Endodermal cell (in vitro differentiated cells): ENCODE results near the gene RTP3. TPM values are rescaled to one million over a fixed set of nuclear protein-coding genes. Genes with fewer than 3 reads are reported as not detected.

Experiments used
- DNase-seq: peaks from one replicate; pipeline ENCODE4 v3.0.0-alpha.2; 2017
- H3K27ac ChIP-seq: 2 replicates; pipeline ENCODE4 v1.5.1; 2013; ENCODE audit warnings: mild to moderate bottlenecking, low read depth, low read length, moderate library complexity
- H3K27me3 ChIP-seq: 2 replicates; pipeline ENCODE4 v1.6.1; 2013; ENCODE audit warnings: mild to moderate bottlenecking, low read length, moderate library complexity; ENCODE audit not compliant: insufficient read depth, control insufficient read depth, poor library complexity, severe bottlenecking
- H3K36me3 ChIP-seq: 2 replicates; pipeline ENCODE4 v1.7.0; 2013; ENCODE audit warnings: mild to moderate bottlenecking, low read length, moderate library complexity; ENCODE audit not compliant: control insufficient read depth, insufficient read depth
- H3K4me1 ChIP-seq: one replicate; pipeline ENCODE4 v1.7.0; 2013; ENCODE audit warnings: low read length; ENCODE audit not compliant: control insufficient read depth, insufficient read depth
- H3K4me3 ChIP-seq: 2 replicates; pipeline ENCODE4 v1.5.1; 2013; ENCODE audit warnings: mild to moderate bottlenecking, low read length, moderate library complexity
- H3K9ac ChIP-seq: 2 replicates; pipeline ENCODE4 v1.6.1; 2013; ENCODE audit warnings: mild to moderate bottlenecking, low read length, moderate library complexity; ENCODE audit not compliant: poor library complexity, severe bottlenecking; ENCODE audit errors: extremely low read depth
- H3K9me3 ChIP-seq: 2 replicates; pipeline ENCODE4 v1.6.1; 2013; ENCODE audit warnings: mild to moderate bottlenecking, low read length, moderate library complexity; ENCODE audit not compliant: control insufficient read depth
- H3K27ac Mint-ChIP-seq: 2 replicates; pipeline ENCODE4 v1.8.0; 2020; ENCODE audit warnings: mixed read lengths
- H3K27me3 Mint-ChIP-seq: 2 replicates; pipeline ENCODE4 v1.8.0; 2021; ENCODE audit warnings: mild to moderate bottlenecking, mixed read lengths; ENCODE audit not compliant: insufficient read depth
- H3K36me3 Mint-ChIP-seq: 2 replicates; pipeline ENCODE4 v1.8.0; 2020; ENCODE audit warnings: low read depth, mixed read lengths
- H3K4me1 Mint-ChIP-seq: 2 replicates; pipeline ENCODE4 v1.8.0; 2020; ENCODE audit warnings: mixed read lengths
- H3K4me3 Mint-ChIP-seq: 2 replicates; pipeline ENCODE4 v1.8.0; 2020; ENCODE audit warnings: mild to moderate bottlenecking, moderate library complexity, mixed read lengths
- H3K9me3 Mint-ChIP-seq: 2 replicates; pipeline ENCODE4 v1.8.0; 2020; ENCODE audit warnings: mild to moderate bottlenecking, mixed read lengths
- WGBS, 2 experiments: methylation state at CpG; one replicate each; pipeline versions ENCODE4 v1.1.5 to v1.1.7; 2013; ENCODE audit warnings: missing lambda C conversion rate in 2 of 2, mixed read lengths in 1 of 2; ENCODE audit not compliant: insufficient coverage in 1 of 2, insufficient read length in 1 of 2; 5-methylcytosine and 5-hydroxymethylcytosine counted together
- total RNA-seq, 2 donors: library from RNA; stranded (reverse); fragmentation: NEBNext Ultra II Directional in 1 of 2; extraction: Animal tissue kit (Norgen Biotek cat#: 25700) in 1 of 2; gene quantifications; 2 replicates in 1 of 2; 3 replicates in 1 of 2; pipeline ENCODE4 v1.2.1, GENCODE V29; 2021
- TF ChIP-seq, protein P1 (sequence below): fragments of 200-600 bp; sonication (generic); conservative IDR thresholded peaks from 2 replicates; pipeline ENCODE4 v1.5.0; 2021; ENCODE audit warnings: antibody characterized with exemption, mild to moderate bottlenecking

RTP3 gene
- total RNA-seq, 2 donors from 2014 or later = not detected

DNA sequence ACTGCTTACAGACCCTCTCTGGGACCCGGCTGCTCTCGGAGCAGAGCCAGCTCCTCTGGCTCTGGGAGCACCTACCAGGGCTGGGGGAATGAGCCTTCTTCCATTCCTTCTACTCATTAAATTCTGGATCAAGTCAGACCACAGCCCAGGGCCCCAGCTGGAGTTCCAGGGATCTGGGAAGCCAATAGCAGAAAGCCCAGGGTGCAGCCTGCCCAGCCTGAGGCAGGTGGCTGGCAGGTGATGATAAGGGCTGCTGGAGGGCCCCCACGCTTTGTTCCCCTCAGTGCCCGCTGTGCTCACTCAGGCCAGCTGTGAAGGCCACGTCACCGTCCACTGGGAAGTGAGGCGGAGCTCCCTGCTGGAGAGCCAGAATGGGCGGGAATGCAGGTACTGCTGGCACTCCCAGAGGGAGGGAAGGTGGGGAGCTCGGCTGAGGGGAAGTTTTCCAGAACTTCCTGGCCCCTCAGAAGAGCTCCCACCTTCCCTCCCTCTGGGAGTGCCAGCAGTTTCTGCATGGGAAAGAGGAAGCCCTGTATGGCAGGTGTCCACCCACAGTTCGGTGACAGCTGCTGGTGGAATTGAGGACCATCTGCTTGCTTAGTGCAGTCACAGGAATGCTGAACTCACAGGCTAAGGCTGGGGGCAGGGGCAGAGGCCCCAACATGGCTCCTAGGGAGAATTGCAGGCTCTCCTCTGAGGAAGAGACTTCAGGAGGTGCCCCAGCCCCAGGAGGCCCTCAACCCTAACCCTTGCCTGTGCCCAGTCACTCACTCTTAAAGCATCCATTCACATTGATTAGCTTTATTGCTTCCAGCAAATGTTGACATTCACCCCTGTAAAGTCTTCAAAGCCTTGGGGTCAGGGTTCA is 12.6 kb upstream of the RTP3 start:
- TF ChIP-seq, protein P1, sequence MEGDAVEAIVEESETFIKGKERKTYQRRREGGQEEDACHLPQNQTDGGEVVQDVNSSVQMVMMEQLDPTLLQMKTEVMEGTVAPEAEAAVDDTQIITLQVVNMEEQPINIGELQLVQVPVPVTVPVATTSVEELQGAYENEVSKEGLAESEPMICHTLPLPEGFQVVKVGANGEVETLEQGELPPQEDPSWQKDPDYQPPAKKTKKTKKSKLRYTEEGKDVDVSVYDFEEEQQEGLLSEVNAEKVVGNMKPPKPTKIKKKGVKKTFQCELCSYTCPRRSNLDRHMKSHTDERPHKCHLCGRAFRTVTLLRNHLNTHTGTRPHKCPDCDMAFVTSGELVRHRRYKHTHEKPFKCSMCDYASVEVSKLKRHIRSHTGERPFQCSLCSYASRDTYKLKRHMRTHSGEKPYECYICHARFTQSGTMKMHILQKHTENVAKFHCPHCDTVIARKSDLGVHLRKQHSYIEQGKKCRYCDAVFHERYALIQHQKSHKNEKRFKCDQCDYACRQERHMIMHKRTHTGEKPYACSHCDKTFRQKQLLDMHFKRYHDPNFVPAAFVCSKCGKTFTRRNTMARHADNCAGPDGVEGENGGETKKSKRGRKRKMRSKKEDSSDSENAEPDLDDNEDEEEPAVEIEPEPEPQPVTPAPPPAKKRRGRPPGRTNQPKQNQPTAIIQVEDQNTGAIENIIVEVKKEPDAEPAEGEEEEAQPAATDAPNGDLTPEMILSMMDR = no peak
- no peak overlapping the region for H3K9ac ChIP-seq
- no peak overlapping the region for H3K4me3 ChIP-seq
- H3K4me3 Mint-ChIP-seq = no peak overlapping the region
- no peak overlapping the region for H3K27ac ChIP-seq
- no peaks in the 10 kb centered on the region for H3K27me3 ChIP-seq
- H3K36me3 Mint-ChIP-seq = no peaks in the 10 kb centered on the region
- H3K27me3 Mint-ChIP-seq = peaks cover 1% of the 10 kb centered on the region
- no peak overlapping the region for H3K27ac Mint-ChIP-seq
- WGBS, 2 experiments = 69 to 81% methylated on average over 2 to 10 of the region's 10 CpGs
- DNase-seq = peak; percentile 81
- no peaks in the 10 kb centered on the region for H3K9me3 ChIP-seq
- peaks cover 4% of the 10 kb centered on the region for H3K4me1 ChIP-seq
- no peaks in the 10 kb centered on the region for H3K9me3 Mint-ChIP-seq
- peaks cover 18% of the 10 kb centered on the region for H3K4me1 Mint-ChIP-seq
- H3K36me3 ChIP-seq = no peaks in the 10 kb centered on the region

DNA sequence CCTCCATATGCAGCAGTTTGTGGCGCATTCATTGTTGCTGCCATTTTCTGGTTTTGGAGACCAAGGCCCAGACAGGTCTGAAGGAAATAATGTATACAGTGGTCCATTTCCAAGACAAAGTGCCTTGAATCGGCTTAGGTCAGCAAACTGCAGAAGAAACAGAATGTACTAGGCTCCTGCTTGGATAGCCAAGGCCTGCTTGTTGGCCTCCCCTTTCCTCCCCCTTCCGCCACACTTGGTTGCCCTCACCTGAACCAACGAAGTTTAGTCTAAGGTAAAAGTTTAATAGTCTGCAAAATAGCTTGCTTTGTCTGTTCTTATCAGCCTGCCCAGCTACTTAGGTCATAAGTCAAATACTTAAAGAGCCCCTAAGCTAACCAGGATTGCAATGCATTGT is 12.0 kb upstream of the RTP3 start:
- Histone ChIP-seq H3K9me3 (no peaks in the 10 kb centered on the region), H3K4me3 (no peak overlapping the region), H3K27me3 (no peaks in the 10 kb centered on the region), H3K27ac (no peak overlapping the region), H3K4me1 (peaks cover 4% of the 10 kb centered on the region), H3K36me3 (no peaks in the 10 kb centered on the region), H3K9ac (no peak overlapping the region)
- H3K9me3 Mint-ChIP-seq = no peaks in the 10 kb centered on the region
- TF ChIP-seq, protein P1 = no peak
- H3K4me3 Mint-ChIP-seq = no peak overlapping the region
- no peaks in the 10 kb centered on the region for H3K36me3 Mint-ChIP-seq
- H3K27me3 Mint-ChIP-seq = no peaks in the 10 kb centered on the region
- H3K4me1 Mint-ChIP-seq = peaks cover 18% of the 10 kb centered on the region
- DNase-seq = peak; percentile 25
- WGBS, 2 experiments = 92 to 98% methylated on average over 4 of the region's 4 CpGs
- H3K27ac Mint-ChIP-seq = no peak overlapping the region

DNA sequence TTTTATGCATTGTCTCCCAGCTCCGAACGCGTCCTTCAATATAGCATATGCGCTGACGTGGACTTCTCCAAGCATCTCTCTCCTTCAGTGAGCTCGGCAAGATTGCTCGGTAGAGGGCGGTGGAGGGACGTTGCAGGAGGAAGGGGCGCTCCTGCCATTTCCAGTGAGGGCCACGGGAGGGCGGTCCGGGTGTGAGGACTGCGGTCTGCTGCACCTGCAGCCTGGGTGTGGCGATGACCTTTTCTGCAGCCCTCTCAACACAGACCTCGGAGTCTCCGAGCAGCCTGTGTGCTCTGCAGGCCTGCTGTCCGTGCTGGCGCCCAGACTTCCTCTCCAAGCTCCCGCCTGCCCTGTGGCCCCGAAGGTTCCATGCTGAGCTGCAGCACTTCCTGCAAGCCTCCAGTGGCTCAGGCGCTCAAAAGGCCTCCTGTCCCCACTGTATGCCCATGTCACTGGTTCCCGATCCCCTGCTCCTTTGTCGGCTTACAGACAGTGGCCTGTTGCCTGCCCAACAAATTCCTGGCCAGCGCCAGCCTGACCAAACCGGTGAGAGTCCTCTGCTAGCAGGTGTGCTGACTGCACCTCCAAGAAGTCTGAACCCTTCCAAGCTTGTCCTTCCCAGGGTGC is 8.9 kb upstream of the RTP3 start:
- TF ChIP-seq, protein P1 = peak; percentile 100
- DNase-seq = peak; percentile 99
- Histone ChIP-seq H3K4me1 (peaks cover 4% of the 10 kb centered on the region), H3K27me3 (no peaks in the 10 kb centered on the region), H3K27ac (no peak overlapping the region), H3K4me3 (no peak overlapping the region), H3K9ac (no peak overlapping the region), H3K9me3 (no peaks in the 10 kb centered on the region), H3K36me3 (no peaks in the 10 kb centered on the region)
- Mint-ChIP-seq H3K27me3 (peaks cover 3% of the 10 kb centered on the region), H3K27ac (no peak overlapping the region), H3K36me3 (peaks cover 4% of the 10 kb centered on the region), H3K9me3 (peaks cover 10% of the 10 kb centered on the region), H3K4me1 (peaks cover 18% of the 10 kb centered on the region), H3K4me3 (no peak overlapping the region)
- WGBS, 2 experiments = 23 to 26% methylated on average over 11 to 26 of the region's 26 CpGs
